ENCODE data around the gene ADAM33.

ADAM33 gene

GRCh38 chr20:3686421-3686820, 4.6 kb upstream of the ADAM33 start:
- CTCF ChIA-PET, result interaction anchor here (2.1 to 2.2 kb wide), 2 partner anchors 10 to 25 kb away, joined by 7 to 11 read pairs; no protein-coding TSS in a partner anchor
- peak overlapping the region; percentile 69 for H3K27ac ChIP-seq
- no peak for DNase-seq (ENCODE audit: low spot score)
- TF ChIP-seq CTCF (conservative IDR thresholded peaks at IDR 0.05; ENCODE audit: low read depth), result no peak
- POLR2A ChIA-PET (ENCODE audit: low non-redundant PET), result no interaction called here

GRCh38 chr20:3685341-3685740, 3.5 kb upstream of the ADAM33 start:
- CTCF ChIA-PET, result interaction anchor here (1.0 to 2.1 kb wide), 3 partner anchors 9 to 26 kb away, joined by 5 to 11 read pairs (median 6); no protein-coding TSS in a partner anchor
- no peak for TF ChIP-seq CTCF (conservative IDR thresholded peaks at IDR 0.05; ENCODE audit: low read depth)
- POLR2A ChIA-PET (ENCODE audit: low non-redundant PET), result no interaction called here
- no peak for DNase-seq (ENCODE audit: low spot score)
- no peak overlapping the region for H3K27ac ChIP-seq

- CTCF ChIA-PET, result interaction anchor here (0.6 to 2.8 kb wide), 2 partner anchors 29 to 296 kb away, joined by 4 to 10 read pairs; no protein-coding TSS in a partner anchor
- TF ChIP-seq CTCF (conservative IDR thresholded peaks at IDR 0.05; ENCODE audit: low read depth), result no peak
- POLR2A ChIA-PET (ENCODE audit: low non-redundant PET), result no interaction called here
- DNase-seq (ENCODE audit: low spot score), result no peak
- no peak overlapping the region for H3K27ac ChIP-seq
These were observed 369 bp downstream of the ADAM33 start for GRCh38 chr20:3681352-3681930.

GRCh38 chr20:3680701-3681351, 984 bp downstream of the ADAM33 start:
- POLR2A ChIA-PET (ENCODE audit: low non-redundant PET), result no interaction called here
- DNase-seq (ENCODE audit: low spot score), result no peak
- H3K27ac ChIP-seq, result peak overlapping the region; percentile 14; the same call in 1 of the 2 replicates
- no peak for TF ChIP-seq CTCF (conservative IDR thresholded peaks at IDR 0.05; ENCODE audit: low read depth)
- CTCF ChIA-PET, result interaction anchor here (0.6 to 2.8 kb wide), 3 partner anchors 15 to 295 kb away, joined by 4 to 10 read pairs (median 5); no protein-coding TSS in a partner anchor

GRCh38 chr20:3679749-3680700, 1.8 kb downstream of the ADAM33 start:
- ChIA-PET POLR2A (ENCODE audit: low non-redundant PET) (no interaction called here), CTCF (interaction anchor here (0.7 to 2.8 kb wide), 5 partner anchors 15 to 435 kb away, joined by 4 to 10 read pairs (median 7); no protein-coding TSS in a partner anchor)
- peak overlapping the region; percentile 14; the same call in 1 of the 2 replicates for H3K27ac ChIP-seq
- DNase-seq (ENCODE audit: low spot score), result no peak
- no peak for TF ChIP-seq CTCF (conservative IDR thresholded peaks at IDR 0.05; ENCODE audit: low read depth)
